ENCODE measurements around the gene SLC25A1.

The SLC25A1 gene

DNA sequence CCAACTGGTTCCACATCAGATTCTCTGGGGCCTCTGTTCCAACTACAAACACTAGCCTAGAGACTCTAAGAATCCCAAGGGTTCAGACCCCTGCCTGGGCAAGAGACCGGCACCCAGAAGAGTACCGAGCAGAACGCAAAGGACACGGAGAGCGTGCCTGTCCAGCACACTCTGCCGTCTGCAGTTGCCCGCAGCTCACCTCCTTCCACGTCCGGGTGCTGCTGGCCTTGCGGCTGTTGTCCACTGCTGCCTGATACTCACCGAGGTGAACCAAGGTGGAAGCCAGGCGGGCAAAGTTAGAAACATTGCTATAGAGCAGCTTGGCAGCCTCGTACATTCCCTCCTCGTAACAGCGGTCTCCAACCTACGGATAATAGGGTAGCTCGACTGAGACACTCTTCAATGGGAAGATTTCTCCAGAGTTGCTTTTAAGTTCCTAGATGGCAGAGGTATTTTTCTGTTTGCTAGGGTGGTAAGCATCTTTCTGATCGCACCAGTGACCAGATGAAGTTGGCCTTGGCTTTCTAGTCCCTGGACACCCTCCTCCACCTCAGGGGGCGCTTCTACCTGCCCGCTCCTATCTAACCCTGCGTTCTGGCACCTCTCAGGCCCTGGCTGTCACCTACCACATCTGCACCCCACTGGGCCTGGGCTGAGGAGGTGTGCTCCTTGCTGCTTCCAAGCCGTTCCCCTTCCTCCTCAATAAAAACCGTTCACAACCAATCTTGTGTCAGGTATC is 22.8 kb upstream of the SLC25A1 start:
- Mint-ChIP-seq H3K36me3 (ENCODE audit: insufficient read depth) (no peaks in the 10 kb centered on the region), H3K9me3 (peaks cover 0 to 8% of the 10 kb centered on the region in 2 donors), H3K4me1 (ENCODE audit: low read depth in 2 of 2) (peaks cover under 1 to 2% of the 10 kb centered on the region in 2 donors), H3K27ac (no peak overlapping the region), H3K27me3 (peaks cover 24 to 28% of the 10 kb centered on the region in 2 donors), H3K4me3 (no peak overlapping the region)
- ATAC-seq (replicated peaks) (no peak), DNase-seq (no peak)

GRCh38 chr22:19199479-19199878 is 20.9 kb upstream of the SLC25A1 start:
- Mint-ChIP-seq H3K27ac (no peak overlapping the region), H3K27me3 (peaks cover 22 to 28% of the 10 kb centered on the region in 2 donors), H3K36me3 (ENCODE audit: insufficient read depth) (peaks cover 2% of the 10 kb centered on the region), H3K4me3 (no peak overlapping the region), H3K9me3 (peaks cover 0 to 8% of the 10 kb centered on the region in 2 donors), H3K4me1 (ENCODE audit: low read depth in 2 of 2) (peaks cover 9 to 17% of the 10 kb centered on the region in 2 donors)
- ATAC-seq (replicated peaks) (no peak), DNase-seq (no peak)

DNA sequence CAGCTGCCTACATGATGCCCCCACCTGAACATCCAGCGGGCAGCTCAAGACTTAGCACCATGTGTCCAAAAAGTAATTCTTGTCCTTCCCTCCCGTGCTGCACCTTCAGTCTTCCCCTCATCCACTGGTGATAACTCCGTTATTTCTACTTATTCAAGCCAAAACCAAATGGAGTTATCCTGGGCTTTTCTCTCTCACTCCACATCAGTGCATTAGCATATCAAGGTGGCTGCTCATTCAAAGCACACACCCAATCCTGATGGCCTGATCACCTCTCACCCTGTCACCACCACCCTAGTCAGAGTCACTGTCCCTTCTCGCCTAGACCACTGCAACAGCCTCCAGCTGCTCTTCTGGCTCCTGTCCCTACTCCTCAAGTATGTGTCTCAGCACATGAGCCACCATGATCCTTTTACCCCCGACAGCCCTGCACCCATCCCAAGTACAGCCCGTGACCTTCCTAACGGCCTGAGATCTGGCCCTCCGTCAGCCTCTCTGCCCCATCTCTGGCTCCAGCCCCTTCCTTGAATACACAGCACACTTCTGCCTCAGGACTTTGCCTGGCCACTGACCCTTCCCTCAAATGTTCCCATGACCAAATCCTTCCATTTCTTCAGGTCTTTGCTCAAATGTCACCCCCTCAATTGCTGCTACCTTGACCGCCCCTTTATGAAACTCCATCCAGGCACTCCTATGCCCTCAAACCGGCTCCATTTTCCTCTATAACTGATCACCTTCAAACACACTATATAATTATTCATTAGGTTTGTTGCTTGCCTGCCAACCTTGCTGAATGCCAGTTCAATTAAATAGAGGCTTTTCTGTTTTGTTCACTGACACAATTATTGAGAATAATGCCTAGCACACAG is 19.7 kb upstream of the SLC25A1 start:
- peaks cover 15 to 16% of the 10 kb centered on the region in 2 donors for H3K27me3 Mint-ChIP-seq
- no peak for ATAC-seq (replicated peaks)
- no peak overlapping the region for H3K27ac Mint-ChIP-seq
- H3K4me1 Mint-ChIP-seq (ENCODE audit: low read depth in 2 of 2) = peaks cover 9 to 17% of the 10 kb centered on the region in 2 donors
- H3K4me3 Mint-ChIP-seq = no peak overlapping the region
- peaks cover 6% of the 10 kb centered on the region for H3K36me3 Mint-ChIP-seq (ENCODE audit: insufficient read depth)
- DNase-seq = no peak
- H3K9me3 Mint-ChIP-seq = peaks cover 0 to 8% of the 10 kb centered on the region in 2 donors

- peak overlapping the region in 1 of 2 donors; percentile 14 for H3K4me3 Mint-ChIP-seq
- peaks cover 9 to 17% of the 10 kb centered on the region in 2 donors for H3K4me1 Mint-ChIP-seq (ENCODE audit: low read depth in 2 of 2)
- no peak for DNase-seq
- H3K36me3 Mint-ChIP-seq (ENCODE audit: insufficient read depth) = peaks cover 6% of the 10 kb centered on the region
- no peak for ATAC-seq (replicated peaks)
- H3K27ac Mint-ChIP-seq = no peak overlapping the region
- H3K27me3 Mint-ChIP-seq = peaks cover 15 to 16% of the 10 kb centered on the region in 2 donors
- H3K9me3 Mint-ChIP-seq = no peaks in the 10 kb centered on the region
Measured at GRCh38 chr22:19196841-19197612, 18.5 kb upstream of the SLC25A1 start.

- Mint-ChIP-seq H3K27me3 (peaks cover 15 to 16% of the 10 kb centered on the region in 2 donors), H3K4me3 (peak overlapping the region; percentile 39 to 57), H3K36me3 (ENCODE audit: insufficient read depth) (peaks cover 6% of the 10 kb centered on the region), H3K4me1 (ENCODE audit: low read depth in 2 of 2) (peaks cover 9 to 17% of the 10 kb centered on the region in 2 donors), H3K9me3 (no peaks in the 10 kb centered on the region), H3K27ac (peak overlapping the region; percentile 50 to 78)
- ATAC-seq (replicated peaks) (no peak), DNase-seq (no peak)
Measured at GRCh38 chr22:19195796-19196731, 17.5 kb upstream of the SLC25A1 start.

GRCh38 chr22:19194766-19195536 is 16.4 kb upstream of the SLC25A1 start:
- DNase-seq (no peak), ATAC-seq (replicated peaks) (no peak)
- Mint-ChIP-seq H3K27ac (peak overlapping the region in 1 of 2 donors; percentile 78), H3K36me3 (ENCODE audit: insufficient read depth) (peaks cover 6% of the 10 kb centered on the region), H3K4me3 (peak overlapping the region in 1 of 2 donors; percentile 57), H3K9me3 (no peaks in the 10 kb centered on the region), H3K27me3 (peaks cover 15 to 16% of the 10 kb centered on the region in 2 donors), H3K4me1 (ENCODE audit: low read depth in 2 of 2) (peaks cover 9 to 17% of the 10 kb centered on the region in 2 donors)

DNA sequence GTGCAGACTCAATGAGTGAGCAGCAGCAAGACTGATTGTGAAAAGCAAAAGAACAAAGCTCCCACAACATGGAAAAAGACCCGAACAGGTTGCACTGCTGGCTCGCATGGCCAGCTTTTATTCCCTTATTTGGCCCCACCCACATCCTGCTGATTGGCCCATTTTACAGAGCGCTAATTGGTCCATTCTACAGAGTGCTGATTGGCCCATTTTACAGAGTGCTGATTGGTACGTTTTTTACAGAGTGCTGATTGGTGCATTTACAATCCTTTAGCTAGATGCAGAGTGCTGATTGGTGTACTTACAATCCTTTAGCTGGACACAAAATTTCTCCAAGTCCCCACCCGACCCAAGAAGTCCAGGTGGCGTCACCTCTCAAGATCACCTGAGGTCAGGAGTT is 15.3 kb upstream of the SLC25A1 start:
- Mint-ChIP-seq H3K4me1 (ENCODE audit: low read depth in 2 of 2) (peaks cover 9 to 17% of the 10 kb centered on the region in 2 donors), H3K27me3 (peaks cover 10 to 15% of the 10 kb centered on the region in 2 donors), H3K9me3 (no peaks in the 10 kb centered on the region), H3K27ac (no peak overlapping the region), H3K4me3 (no peak overlapping the region), H3K36me3 (ENCODE audit: insufficient read depth) (peaks cover 6% of the 10 kb centered on the region)
- ATAC-seq (replicated peaks) = no peak
- no peak for DNase-seq

DNA sequence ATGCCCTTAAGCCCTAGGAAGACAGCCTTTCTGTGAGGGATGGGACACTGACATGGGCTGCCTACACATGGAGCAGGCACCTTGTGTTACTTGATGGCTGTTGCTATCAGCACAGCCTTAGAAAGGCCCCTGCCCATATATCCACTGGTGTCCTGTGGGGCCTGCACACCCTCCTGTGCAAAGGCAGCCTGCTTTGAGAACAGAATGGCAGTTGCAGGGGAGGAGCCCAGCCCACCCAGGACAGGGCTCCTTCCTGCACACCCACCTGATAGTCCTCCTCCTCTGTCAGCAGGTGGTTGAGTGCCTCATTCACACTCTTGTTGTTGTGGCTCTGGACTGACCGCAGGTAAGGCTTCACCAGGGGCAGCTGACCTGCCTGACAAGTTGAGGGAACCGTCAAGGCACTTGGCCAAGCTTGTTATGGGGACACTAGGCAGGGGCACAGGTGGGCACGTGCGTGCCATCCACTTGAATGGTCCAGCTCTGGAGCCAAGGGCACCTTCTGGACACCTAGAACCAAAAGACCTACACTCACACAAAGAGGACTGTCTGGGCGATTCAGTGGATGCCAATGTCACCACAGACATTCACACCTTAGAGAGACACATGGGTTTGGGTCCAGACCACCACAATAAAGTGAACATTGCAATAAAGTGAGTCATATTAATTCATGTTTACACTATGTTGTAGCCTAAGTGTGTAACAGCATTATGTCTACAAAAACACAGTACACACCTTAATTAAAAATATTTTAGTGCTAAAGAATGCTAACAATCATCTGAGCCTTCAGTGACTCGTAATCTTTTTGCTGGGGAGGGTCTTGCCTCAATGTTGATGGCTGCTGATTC is 9.4 kb upstream of the SLC25A1 start:
- peaks cover 2% of the 10 kb centered on the region for H3K36me3 Mint-ChIP-seq (ENCODE audit: insufficient read depth)

DNA sequence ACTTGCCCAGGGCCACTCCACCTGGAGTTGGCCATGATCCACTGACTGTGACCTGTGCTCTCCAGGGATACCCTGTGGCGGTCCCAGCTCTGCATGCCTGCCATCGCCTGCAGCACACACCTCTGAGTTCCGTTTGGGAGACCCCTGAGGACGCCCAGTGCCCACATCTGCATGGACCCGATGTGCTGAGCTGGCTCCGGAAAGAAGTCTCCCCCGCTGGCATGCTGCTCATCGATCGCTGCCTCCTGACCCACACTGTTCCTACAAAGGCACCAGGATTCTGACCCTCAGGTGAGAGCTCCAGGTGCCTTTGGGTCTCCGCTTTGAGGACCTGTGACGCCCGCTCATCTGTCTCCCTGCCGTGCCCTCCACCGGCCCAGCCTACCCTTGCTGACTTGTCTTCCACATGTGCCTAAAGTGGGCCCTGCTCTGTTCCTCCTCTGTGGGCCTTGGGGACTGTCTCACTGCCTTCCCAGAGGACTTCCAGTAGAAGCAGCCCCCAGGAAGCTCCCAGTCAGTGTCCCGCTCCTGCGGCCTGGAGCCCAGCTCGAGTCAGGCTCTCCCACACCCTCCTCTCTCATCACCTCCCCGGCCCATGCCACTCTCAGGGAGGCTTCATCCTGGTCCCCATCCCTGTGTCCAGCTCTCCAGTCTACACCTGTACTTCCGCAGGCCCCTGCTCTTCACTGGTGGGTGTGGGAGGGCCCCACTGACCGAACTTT is 5.9 kb upstream of the SLC25A1 start:
- no peaks in the 10 kb centered on the region for H3K9me3 Mint-ChIP-seq
- no peak overlapping the region for H3K27ac Mint-ChIP-seq
- peaks cover 7 to 11% of the 10 kb centered on the region in 2 donors for H3K4me1 Mint-ChIP-seq (ENCODE audit: low read depth in 2 of 2)
- H3K4me3 Mint-ChIP-seq = no peak overlapping the region
- DNase-seq (no peak), ATAC-seq (replicated peaks) (no peak)
- peaks cover 6% of the 10 kb centered on the region for H3K36me3 Mint-ChIP-seq (ENCODE audit: insufficient read depth)
- peaks cover 0 to 10% of the 10 kb centered on the region in 2 donors for H3K27me3 Mint-ChIP-seq

More for the DNA sequence above, 9.4 kb upstream of the SLC25A1 start:
- peaks cover 0 to 10% of the 10 kb centered on the region in 2 donors for H3K27me3 Mint-ChIP-seq
- H3K4me3 Mint-ChIP-seq = no peak overlapping the region
- H3K4me1 Mint-ChIP-seq (ENCODE audit: low read depth in 2 of 2) = no peaks in the 10 kb centered on the region
- DNase-seq (no peak), ATAC-seq (replicated peaks) (no peak)
- H3K27ac Mint-ChIP-seq = no peak overlapping the region
- H3K9me3 Mint-ChIP-seq = no peaks in the 10 kb centered on the region

- ATAC-seq (replicated peaks) (no peak), DNase-seq (no peak)
- Mint-ChIP-seq H3K36me3 (ENCODE audit: insufficient read depth) (peaks cover 6% of the 10 kb centered on the region), H3K27ac (no peak overlapping the region), H3K9me3 (no peaks in the 10 kb centered on the region), H3K4me3 (no peak overlapping the region), H3K27me3 (peaks cover 0 to 10% of the 10 kb centered on the region in 2 donors), H3K4me1 (ENCODE audit: low read depth in 2 of 2) (peaks cover 11 to 15% of the 10 kb centered on the region in 2 donors)
Measured at GRCh38 chr22:19183216-19183615, 4.7 kb upstream of the SLC25A1 start.
